NT2/D1 (cell line): ENCODE data around the gene GHRH.

Experiments used
- SUZ12 ChIP-seq: IDR thresholded peaks from 2 replicates; pipeline ENCODE4 v1.6.1; 2011; ENCODE audit not compliant: insufficient read length, insufficient read depth; ENCODE audit errors: extremely low read depth
- YY1 ChIP-seq: IDR thresholded peaks from 2 replicates; pipeline ENCODE4 v1.6.1; 2011; ENCODE audit not compliant: insufficient read length, insufficient read depth

DNA sequence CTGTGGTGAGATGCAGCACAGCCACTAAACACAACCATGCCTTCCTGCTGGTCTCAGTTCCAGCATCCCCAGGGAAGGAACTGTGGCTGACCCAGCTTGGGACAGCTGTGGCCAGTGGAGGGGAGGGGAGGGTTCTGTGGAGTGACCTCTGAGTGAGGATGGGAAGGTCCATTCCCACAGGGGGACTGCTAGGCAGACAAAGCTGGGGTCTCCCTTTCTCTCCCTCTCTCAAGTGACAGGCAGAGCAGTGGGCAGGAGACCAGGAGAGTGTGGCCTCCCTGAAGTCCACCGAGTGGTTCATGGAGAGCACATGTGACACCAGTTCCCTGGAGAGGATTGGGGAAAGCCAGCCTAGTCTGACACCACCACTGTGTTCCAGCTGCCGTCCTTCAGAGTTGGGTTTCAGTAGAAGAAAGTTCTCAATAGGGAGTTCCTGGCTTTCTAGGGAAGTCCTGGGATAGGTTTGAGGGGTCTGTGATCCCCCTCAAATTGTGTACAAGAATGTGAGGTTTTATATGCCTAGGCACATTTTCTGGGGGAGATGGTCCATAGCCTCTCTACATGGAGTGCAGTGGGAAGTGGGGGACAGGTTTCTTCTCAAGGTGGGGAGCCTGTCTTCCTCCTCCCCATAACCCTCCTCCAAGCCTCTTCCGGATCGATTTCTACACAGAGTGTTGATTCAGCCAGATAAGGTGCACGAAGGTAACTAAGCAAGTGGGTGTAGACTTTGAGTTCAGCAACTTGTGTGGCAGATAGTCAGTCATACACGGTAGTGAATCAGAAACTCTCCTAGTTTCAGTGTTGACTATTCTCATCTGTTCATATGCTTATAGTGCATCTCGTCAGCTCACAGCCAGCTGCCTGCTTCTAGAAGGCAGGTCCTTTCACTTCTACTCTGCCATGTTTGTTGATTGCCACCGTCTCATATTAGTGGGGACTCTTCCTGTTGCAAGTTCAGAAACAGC, 46.8 kb upstream of the GHRH start:
- no peak for TF ChIP-seq YY1
- no peak for TF ChIP-seq SUZ12
